Amniotic stem cell (primary cell): ENCODE data around the gene TMEM204.
"Not testable (repeated sequence)": the region's sequence is repeated elsewhere in the genome, so short reads cannot be mapped to it uniquely, and the experiment has no call there.

Experiments
- DNase-seq: peaks from one replicate; lab custom pipeline; 2025; lab: John Stamatoyannopoulos, UW

Gene TMEM204

DNA sequence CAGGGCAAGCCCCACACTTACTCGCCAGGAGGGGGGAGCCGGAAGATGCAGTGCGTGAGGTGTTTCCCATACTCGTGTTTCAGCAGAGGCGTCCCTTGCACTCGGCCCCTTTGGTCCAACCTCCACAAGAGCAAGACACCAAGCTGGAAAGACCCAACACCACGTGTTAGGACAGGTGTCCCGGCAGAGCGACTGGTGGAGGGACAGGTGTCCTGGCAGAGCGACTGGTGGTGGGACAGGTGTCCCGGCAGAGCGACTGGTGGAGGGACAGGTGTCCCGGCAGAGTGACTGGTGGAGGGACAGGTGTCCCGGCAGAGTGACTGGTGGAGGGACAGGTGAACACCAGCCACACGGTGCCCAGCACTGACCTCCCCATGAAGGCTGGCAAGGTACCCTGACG is 59.0 kb downstream of the TMEM204 start:
- DNase-seq, result no peak

DNA sequence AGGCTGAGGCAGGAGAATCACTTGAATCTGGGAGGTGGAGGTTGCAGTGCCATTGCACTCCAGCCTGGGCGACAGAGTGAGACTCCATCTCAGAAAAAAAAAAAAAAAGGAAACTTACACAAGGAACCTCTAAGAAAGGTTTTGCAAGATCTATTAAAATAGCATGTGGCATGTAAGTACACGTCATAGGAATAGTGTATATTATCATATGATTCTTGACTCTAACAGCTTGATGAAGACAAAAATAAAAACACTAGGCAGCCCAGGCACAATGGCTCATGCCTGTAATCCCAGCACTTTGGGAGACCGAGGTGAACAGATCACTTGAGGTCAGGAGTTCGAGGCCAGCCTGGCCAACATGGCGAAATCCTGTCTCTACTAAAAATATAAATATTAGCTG is 62.0 kb downstream of the TMEM204 start:
- DNase-seq, result not testable (repeated sequence)

DNA sequence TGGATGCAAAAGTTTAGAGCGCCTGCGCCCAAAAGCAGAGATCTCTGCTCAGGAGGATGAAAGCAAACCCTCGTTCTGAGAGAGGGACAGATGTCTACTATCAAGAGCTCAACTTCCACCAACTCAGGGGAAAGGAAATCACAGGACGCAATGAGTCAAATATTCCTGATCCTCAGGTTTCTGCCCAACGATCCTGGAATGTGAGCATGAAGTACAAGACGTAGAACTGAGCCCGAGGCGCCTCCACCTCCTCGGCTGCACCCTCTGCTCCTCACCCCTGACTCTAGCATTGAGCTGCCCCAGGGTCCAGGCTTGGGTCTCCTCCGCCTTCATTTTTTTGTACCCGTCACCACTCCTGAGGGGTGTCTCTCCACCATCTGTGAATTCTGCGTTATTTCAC is 63.0 kb downstream of the TMEM204 start:
- DNase-seq, result no peak

DNA sequence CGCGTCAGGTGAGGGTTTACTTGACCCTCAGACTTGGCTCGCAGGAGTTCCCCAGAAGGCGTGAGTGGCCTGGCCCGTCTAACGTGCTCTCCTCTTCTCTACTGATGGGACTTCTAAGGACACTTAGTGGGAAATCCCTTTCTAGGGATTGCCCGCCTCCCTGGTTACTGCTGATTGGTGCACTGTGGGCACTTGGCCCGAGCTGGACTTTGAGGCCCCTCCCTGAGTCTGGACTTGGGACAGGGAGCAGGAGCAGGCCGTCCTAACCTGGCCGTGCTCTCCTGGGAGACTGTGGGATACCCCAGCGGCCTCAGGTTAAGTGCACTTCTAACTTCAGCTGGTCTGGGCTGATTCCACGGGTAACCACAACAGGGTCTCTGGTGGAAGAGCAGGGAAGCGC is 63.7 kb downstream of the TMEM204 start:
- DNase-seq, result no peak

DNA sequence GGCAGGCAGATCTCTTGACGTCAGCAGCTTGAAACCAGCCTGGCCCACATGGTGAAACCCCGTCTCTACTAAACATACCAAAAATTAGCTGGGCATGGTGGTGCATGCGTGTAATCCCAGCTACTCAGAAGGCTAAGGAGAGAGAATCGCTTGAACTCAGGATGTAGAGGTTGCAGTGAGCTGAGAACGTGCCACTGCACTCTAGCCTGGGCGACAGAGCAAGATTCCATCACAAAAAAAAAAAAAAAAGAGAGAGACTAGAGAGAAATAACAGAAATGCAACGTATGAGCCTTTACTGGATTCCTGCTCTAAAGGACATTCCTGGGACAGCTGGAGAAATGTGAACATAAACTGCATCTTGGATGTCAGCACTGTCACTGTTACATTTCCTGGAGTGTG is 67.6 kb downstream of the TMEM204 start:
- DNase-seq, result no peak

DNA sequence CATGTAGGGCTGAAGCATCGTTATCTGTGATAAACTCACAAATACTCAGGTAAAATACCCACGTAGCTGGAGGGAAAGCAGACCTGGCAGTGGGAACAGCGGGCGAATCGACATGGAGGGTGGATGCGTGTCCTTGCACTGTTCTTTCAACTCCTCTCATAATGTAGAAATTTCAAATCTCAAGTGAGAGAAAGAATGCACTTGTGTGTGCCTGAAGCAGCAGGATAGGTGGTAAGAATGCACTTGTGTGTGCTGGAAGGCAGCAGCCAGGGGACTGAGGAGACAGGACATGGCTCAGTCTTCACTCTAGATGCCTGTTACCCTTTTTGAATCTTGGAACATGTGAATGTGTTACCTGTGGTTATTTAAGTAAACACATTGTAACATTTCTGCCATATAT is 68.0 kb downstream of the TMEM204 start:
- DNase-seq, result no peak

DNA sequence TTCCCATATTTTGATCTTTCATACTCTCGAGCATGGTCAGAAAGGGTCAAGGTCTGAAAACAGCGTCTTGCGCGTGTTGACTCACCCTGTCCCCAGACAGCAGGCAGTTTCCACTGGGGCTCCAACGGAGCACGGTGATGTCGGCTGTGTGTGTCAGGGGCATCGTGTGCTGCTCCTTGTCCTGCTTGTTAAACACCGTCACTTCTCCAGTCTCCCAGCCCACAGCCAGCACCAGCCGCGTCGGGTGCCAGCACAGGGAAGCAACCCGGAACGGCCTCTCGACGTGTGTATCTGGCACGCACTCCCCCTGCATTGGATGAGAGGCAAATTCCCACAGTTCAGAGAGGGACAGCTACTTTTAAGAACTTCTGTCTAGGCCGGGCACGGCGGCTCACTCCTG is 68.8 kb downstream of the TMEM204 start:
- DNase-seq, result no peak
